Activated CD4-positive, alpha-beta T cell treated with anti-CD3 and anti-CD28 coated beads for 4 hours (primary cell): ENCODE measurements around the gene ATP6V0A1.
A peak's percentile ranks its signal among the peaks of the same experiment; 100 is the strongest.
"Not testable (repeated sequence)": the region's sequence is repeated elsewhere in the genome, so short reads cannot be mapped to it uniquely, and the experiment has no call there.

Experiments used
- DNase-seq, 2 donors: peaks; one replicate each; pipeline ENCODE4 v3.0.0-alpha.2; 2020

ATP6V0A1 gene

DNA sequence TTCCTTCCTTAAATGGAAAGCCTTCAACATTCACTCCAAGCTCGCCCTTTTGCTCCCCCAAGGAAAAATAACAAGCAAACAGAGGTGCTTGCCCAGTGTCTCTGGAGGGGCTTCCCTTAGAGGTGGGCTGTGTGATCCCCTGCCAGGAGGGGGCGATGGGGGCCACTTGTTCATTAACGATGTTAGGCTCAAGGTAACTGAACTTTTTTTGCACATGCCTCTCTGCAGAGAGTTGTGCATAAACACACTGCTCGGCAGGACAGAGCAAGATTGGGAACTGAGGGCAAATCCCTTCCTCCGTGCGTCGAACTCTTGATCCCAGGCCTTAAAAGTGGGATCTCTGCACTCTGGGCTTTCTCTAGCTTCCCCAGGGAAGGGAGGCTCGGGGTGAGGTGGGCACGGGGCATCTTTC, 61.9 kb downstream of the ATP6V0A1 start:
- no peak for DNase-seq

DNA sequence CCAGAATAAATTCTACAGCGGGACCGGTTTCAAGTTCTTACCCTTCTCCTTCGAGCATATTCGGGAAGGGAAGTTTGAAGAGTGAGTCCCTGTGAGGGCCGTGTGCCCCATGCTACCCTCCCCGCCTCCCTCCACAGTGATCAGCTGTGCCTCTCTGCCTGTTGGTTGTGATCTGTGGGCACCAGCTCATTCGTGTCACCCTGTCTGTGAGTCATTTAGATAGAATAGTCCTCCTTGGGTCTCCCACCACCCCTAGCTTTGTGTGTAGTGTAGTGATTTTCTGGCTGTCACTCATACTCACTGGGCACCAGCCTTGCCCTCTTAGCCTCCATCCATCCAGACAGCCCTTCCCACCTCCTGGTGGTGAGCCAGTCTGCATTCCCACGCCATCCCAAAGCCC, 62.4 kb downstream of the ATP6V0A1 start:
- DNase-seq, result no peak

DNA sequence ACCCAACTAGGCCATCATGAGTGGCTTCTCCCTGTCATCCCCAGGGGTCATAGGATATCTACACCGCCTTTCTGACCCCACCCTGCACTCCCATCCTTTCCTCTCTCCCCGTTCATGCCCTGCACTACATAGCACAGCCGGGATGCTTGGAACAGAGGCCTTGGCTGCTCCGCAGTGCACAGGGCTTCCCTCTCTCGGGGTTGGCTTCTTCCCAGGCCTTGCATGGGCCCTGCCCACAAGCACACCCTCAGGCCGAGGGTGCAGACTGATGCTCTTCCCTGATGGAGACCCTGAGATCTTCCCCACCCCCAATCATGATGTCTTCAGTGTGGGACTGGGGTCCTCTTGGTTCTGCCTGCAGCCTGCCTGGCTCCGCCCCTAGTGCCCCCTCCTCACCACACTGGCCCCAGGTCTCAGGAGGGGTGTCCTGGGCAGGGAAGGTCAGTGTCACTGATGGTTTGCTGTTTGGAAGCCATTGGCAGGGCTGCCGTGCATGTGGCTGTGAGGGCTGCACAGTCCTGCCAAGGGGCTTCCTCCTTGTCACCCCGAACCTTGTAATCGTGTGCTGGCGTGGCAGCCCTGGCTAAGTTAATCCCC, 63.1 kb downstream of the ATP6V0A1 start:
- DNase-seq, result no peak

DNA sequence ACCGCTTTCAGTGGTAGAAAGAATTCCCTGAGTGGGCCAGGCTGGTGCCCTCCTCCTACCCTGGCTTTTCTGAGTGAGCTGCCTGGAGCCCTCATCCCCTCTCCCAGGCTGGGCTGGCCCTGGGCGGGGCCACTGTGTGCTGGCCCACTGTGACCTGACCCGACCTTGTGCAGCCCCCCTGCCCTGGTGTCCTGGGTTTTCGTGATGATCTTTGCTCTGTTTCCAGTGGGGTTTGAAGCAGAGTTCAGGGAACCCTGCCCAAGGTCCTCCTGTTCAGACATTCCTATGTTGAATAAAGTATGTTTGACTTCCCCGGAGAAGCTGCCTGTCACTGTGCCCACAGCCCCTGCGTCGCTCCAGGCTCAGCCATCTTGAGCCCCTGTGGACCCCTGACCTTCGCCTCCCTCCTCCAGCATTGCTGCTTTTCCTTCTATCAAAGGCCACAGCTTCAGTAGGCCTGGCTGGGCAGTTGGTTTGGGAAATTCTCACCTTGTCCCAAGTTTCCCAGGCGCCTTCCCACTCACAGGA, 63.6 kb downstream of the ATP6V0A1 start:
- no peak for DNase-seq

DNA sequence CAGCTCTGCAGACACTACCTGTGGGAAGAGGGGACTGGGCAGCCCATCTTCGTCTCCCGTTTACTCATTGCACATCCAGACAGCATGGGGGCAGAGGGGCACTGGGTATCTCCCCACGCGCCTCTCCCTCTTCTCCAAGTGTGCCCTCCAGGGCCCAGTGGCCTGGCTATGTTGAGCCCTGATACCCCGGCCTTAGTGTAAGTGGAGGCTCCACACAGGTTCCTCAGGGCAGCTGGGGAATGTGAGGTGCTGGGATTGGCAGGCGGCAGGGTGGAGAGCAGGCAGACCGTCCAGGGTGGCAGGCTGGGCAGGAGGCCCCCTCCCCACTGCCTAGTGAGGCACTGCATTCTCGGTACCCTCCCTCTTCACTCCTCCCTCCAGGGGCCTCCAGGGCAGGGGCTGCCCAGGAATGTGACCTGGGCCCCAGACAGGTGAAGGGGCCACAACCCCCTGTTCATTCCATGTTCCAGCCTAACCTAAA, 64.2 kb downstream of the ATP6V0A1 start:
- DNase-seq, result no peak

DNA sequence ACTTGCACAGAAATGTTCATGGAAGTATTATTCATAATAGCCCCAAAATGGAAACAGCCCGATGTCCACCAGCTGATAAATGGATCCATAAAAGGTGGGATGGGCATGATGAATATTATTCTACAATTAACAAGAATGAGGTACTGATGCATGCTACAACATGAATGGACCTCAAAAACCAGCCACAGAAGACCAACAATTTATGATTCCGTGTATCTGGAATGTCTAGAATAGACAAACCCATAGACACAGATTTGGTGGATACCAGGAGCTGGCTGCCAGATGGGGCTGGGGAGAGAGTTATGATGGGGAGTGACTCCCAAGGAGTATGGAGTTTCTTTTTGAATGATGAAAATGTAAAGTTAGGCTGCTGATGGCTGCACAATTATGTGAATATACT, 66.5 kb downstream of the ATP6V0A1 start:
- DNase-seq, result no peak

DNA sequence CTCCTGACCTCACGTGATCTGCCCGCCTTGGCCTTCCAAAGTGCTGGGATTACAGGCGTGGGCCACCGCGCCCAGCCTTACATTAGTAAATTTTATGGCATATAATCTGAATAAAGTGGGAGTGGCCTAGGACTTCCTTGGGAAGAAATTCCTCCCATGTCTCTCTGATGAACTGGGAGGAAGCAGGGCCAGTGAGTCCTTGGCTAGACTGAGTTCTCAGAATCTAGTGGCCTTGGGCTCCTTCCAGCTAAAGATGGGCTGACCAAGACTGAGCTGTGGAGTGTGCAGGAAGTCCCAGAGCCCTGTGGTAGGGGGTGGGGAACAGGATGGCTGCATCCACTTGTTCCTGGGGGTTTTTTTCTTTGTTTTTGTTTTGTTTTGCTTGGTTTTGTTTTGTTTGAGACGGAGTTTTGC, 67.4 kb downstream of the ATP6V0A1 start:
- no peak for DNase-seq

DNA sequence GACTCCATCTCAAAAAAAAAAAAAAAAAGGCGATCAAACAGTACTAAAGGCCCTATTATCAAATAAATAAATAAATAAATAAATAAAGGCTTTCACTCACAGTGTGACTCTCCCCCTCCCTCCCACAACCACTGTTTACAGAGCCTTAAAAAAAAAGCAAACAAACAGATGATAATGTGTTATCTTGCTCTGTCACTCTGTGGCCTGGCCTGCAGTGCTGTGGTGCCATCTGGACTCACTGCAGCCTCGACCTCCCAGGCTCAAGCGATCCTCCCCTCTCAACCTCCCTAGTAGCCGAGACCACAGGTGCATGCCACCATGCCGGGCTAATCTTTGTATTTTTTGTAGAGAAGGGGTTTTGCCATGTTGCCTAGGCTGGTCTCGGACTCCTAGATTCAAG, 69.3 kb downstream of the ATP6V0A1 start:
- DNase-seq, result no peak

DNA sequence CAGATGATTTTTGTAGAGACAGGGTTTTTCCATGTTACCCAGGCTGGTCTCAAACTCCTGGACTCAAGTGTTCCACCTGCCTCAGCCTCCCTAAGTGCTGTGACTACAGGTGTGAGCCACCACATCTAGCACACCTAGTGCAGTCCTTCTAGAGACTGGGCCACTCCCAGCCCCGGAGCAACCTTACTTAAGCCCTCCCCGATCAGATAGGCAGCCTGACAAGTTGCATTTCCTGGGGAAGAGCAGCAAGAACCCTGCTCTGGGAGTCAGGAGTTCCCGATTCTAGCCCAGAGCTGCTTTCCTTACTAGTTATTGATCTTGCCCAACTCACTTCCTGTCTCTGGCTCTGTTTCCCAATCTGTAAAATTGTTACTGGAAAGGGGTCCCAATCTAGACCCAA, 70.4 kb downstream of the ATP6V0A1 start:
- DNase-seq, result no peak

DNA sequence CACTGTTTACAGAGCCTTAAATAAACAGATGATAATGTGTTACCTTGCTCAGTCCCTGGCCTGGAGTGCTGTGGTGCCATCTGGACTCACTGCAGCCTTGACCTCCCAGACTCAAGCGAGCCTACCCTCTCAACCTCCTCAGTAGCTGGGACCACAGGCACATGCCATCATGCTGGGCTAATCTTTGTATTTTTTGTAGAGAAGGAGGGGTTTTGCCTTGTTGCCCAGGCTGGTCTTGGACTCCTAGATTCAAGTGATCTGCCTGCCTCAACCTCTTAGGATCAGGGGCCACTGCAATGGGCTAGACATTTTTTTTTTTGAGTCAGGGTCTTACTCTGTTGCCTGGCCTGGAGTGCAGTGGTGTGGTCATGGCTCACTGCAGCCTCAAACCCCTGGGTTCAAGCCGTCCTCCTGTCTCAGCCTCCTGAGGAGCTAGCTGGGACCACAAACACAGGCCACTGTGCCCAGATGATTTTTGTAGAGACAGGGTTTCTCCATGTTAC, 72.3 kb downstream of the ATP6V0A1 start:
- DNase-seq, result no peak

DNA sequence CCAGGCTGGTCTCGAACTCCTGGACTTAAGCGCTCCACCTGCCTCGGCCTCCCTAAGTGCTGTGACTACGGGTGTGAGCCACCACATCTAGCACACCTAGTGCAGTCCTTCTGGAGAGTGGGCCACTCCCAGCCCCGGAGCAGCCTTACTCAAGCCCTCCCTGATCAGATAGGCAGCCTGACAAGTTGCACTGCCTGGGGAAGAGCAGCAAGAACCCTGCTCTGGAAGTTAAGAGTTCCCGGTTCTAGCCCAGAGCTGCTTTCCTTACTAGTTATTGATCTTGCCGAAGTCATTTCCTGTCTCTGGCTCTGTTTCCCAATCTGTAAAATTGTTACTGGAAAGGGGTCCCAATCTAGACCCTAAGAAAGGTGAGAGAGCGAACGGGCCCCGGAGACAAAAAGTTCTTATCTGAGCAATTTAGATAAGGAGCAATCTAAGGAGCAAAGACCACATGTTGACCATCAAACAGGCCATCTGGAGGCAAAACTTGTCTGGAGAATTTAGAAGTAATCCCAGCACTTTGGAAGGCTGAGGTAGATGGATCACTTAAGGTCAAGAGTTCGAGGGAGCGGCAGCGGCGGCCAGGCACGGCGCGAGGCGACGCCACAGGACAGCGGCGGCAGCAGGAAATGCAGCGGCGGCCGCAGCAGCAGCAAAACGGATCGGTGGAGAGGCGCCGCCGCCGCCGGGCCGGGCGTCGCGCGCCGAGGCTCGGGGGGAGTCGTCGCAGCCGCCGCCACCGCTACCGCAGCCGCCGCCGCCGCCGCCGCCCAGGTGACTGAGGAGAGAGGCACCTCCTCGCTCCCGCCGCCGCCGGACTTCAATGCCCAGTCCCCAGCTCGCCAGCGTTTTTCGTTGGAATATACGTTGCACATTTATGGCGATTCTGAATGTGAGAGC, 73.0 kb downstream of the ATP6V0A1 start:
- peak in 1 of 2 donors; percentile 41 for DNase-seq

DNA sequence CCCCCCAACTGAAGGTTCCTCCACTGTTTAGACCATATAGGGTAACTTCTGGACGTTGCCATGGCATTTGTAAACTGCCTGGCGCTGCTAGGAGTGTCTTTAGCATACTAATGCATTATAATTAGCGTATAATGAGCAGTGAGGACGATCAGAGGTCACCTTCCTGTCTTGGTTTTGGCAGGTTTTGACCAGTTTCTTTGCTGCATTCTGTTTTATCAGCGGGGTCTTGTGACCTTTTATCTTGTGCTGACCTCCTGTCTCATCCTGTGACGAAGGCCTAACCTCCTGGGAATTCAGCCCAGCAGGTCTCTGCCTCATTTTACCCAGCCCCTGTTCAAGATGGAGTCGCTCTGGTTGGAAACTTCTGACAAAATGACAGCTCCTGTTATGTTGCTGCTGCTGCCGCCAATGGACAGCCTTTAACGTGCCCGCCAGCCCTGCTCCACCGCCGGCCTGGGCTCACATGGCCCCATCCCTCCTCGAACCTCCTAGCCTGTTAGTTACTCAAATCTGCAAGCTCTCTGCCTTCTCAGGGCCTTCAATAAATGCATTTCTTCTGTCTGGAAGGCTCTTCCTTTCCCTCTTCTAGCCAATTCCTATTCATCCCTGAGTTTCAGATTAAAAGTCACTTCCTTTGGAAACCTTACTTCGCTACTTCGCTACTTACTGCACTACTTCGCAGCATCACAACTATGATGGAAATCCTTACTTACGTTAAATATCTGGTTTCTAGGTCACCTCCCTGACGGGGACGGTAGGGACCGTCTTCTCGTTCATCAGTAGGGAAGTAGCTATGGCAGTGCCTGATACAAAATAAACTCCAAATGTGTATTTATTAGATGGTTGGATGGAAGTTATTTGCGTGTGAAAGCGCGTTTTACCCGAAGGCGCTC, 76.7 kb downstream of the ATP6V0A1 start:
- DNase-seq, result no peak

DNA sequence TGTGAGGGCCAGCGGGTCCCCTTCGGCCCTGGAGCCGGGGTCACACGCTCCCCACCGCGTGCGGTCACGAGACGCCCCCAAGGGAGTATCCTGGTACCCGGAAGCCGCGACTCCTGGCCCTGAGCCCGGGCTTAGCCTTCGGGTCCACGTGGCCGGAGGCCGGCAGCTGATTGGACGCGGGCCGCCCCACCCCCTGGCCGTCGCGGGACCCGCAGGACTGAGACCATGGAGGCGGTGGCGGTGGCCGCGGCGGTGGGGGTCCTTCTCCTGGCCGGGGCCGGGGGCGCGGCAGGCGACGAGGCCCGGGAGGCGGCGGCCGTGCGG, 77.3 kb downstream of the ATP6V0A1 start, which contains the start of gene NAGLU:
Gene NAGLU (plus strand): TSS at position 194 of the 324 bp plus-strand sequence. CDS start 32 bp downstream, at position 226.
- peak; percentile 75 to 81 for DNase-seq

DNA sequence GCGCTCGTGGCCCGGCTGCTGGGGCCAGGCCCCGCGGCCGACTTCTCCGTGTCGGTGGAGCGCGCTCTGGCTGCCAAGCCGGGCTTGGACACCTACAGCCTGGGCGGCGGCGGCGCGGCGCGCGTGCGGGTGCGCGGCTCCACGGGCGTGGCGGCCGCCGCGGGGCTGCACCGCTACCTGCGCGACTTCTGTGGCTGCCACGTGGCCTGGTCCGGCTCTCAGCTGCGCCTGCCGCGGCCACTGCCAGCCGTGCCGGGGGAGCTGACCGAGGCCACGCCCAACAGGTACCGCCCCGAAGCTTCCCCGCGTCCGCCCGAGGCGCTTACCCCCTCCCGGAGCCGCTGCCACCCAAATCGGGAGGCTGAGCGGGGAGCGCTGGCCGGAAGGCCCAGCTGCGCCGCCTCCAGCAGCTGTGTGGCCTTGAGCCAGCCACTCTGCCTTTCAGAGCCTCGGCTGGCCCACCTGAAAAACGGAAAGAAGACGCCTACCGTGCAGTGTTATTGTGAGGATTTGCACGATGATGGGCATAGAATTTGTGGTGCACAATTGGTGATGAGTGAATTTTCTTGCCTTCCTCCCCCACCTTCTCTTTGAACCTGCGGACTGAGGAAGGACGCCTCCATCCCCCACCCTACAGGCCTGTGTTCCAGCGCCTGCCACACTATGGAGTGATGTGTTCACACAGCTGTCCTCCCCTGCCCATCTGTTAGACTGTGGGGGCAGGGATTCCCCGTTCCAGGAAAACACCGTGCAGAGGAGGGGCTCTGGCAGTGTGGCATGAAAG, 77.9 kb downstream of the ATP6V0A1 start:
- DNase-seq, result peak; percentile 63 to 71

DNA sequence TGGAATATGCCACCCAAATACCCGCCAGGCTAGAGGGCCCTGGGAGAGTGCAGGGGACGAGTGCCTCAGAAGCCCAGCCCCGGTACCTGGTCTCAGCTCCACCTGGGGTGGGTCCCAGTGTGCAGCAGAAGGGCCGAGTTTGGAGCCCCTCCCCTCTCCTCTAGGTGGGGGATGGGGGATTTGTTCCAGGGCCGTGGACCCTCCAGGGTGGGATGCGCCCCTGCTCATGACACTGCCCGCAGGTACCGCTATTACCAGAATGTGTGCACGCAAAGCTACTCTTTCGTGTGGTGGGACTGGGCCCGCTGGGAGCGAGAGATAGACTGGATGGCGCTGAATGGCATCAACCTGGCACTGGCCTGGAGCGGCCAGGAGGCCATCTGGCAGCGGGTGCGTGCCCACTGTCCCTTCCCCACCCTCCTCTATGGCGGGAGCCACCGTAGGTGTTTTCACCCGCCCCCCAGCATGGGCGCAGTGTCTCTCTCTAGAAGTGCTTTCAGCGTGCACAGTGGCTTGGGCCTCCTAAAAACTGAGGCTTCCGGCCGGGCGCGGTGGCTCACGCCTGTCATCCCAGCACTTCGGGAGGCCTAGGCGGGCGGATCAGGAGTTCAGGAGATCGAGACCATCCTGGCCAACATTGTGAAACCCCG, 78.6 kb downstream of the ATP6V0A1 start:
- no peak for DNase-seq

DNA sequence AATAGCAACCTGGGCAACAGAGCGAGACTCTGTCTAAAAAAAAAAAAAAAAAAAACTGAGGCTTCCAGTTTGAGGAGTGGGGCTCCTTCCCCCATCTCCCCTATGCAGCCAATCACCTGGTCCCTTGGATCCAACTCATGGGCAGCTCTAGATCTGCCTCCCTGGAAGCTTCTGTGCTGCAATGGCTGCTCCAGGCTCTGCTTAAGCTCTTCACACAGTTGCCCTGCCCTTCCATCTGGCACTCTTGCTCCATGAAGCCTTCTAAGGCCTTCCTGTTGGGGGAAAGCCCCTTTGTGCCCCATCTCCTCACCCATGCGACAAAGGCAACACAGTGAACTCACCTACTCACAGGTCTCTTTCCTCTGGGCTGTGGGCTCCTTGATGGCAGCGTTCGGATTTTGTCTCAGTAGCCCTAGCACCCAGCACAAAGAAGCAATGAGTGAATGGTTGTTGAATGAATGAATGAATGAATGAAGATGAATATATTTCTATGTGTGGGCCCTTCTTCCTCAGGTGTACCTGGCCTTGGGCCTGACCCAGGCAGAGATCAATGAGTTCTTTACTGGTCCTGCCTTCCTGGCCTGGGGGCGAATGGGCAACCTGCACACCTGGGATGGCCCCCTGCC, 79.3 kb downstream of the ATP6V0A1 start:
- DNase-seq, result no peak

DNA sequence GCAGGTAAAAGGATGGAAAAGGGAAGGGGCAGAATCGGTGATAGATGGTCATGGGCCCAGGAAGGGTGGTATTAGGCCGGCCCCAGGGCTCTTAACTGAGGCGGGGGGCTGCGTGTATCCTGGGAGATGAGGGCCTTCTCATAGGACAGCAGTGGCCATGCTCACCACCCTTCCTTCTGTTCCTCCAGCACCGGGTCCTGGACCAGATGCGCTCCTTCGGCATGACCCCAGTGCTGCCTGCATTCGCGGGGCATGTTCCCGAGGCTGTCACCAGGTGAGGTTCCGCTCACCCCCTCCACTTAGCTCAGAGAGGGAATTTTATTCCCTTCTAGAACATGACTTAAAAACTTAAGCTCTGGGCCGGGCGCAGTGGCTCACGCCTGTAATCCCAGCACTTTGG, 79.8 kb downstream of the ATP6V0A1 start:
- DNase-seq, result no peak

DNA sequence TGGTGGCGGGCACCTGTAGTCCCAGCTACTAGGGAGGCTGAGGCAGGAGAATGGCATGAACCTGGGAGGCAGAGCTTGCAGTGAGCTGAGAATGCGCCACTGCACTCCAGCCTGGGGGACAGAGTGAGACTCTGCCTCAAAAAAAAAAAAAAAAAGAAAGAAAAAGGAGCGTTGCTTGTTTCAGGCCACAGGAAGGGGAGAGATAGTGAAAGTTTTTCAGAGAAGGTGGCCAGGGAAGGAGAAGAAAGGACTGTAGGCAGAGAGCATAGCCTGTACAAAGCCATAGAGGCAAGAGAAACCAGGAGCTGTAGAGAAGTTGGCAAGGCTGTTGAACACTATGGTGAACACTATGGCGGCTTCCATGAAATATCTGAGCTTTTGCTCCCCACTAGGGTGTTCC, 81.9 kb downstream of the ATP6V0A1 start:
- DNase-seq, result not testable (repeated sequence)

DNA sequence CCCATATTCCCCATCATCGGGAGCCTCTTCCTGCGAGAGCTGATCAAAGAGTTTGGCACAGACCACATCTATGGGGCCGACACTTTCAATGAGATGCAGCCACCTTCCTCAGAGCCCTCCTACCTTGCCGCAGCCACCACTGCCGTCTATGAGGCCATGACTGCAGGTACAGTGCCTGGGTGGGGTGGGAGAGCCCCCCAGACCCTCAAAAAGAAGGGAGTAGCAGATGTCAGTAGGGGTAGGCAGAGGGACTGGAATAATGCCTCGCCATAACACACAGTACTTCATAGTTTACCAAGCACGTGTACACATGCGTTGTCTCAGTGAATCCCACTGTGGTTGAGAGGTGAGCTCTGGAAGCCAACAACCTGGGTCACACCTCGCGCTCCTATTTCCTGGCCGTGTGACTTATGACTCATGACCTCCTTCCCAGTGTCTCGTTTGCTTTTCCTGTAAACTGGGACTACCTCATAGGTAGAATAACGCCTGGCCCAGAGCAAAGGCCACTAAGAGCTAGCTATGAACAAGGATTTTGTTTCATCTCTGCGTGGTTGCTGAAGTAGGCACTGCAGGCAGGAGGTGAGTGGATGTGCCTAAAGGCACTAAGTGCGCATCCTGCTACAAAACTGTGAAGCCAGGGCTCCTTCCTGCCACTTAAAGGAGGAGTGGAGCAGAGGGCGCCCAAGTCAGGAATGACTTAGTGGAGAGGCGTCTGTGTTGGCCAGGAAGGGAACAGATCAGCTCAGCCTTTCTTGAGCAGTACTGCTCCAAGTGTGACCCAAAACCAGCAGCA, 82.6 kb downstream of the ATP6V0A1 start:
- peak in 1 of 2 donors; percentile 32 for DNase-seq
